H1 (cell line): ENCODE results near the gene MAML1. TPM values are rescaled to one million over a fixed set of nuclear protein-coding genes. Genes with fewer than 3 reads are reported as not detected.

Experiments
- CTCF ChIA-PET: fragments of 300-600 bp; sonication (Branson Sonifier 250); formaldehyde crosslinking; loops from one replicate; lab custom pipeline; 2021; ENCODE audit not compliant: partially characterized antibody; lab: Charles Lee
- POLR2A ChIA-PET: fragments of 300-600 bp; sonication (Branson Sonifier 250); formaldehyde crosslinking; loops from one replicate; lab custom pipeline; 2021; ENCODE audit warnings: inconsistent platforms; ENCODE audit not compliant: partially characterized antibody; lab: Charles Lee
- DNase-seq, 2 experiments: peaks; one replicate each; pipeline versions ENCODE4 v3.0.0 to v3.0.0-alpha.2; 2010 to 2022; ENCODE audit warnings: low spot score in 2 of 2, low read depth in 1 of 2, mixed read lengths in 1 of 2
- FAIRE-seq: peaks from 2 replicates; lab custom pipeline; 2011; peaks lifted over from hg19 to GRCh38; lab: Jason Lieb, UNC
- H2AFZ ChIP-seq: 2 replicates; pipeline ENCODE4 v1.8.1; 2012; ENCODE audit warnings: low read length, inconsistent platforms
- H2AK5ac ChIP-seq: 2 replicates; pipeline ENCODE4 v1.6.1; 2013; ENCODE audit warnings: low read depth, low read length
- H2BK120ac ChIP-seq: replicated peaks from 2 replicates; pipeline ENCODE3; 2013; ENCODE audit warnings: low read depth, low read length, inconsistent platforms
- H2BK12ac ChIP-seq: 2 replicates; pipeline ENCODE4 v1.6.1; 2013; ENCODE audit warnings: low read depth, low read length
- H2BK15ac ChIP-seq: 2 replicates; pipeline ENCODE4 v1.6.1; 2013; ENCODE audit warnings: low read length
- H2BK20ac ChIP-seq: 2 replicates; pipeline ENCODE4 v1.6.1; 2013; ENCODE audit warnings: low read length
- H2BK5ac ChIP-seq: 2 replicates; pipeline ENCODE4 v1.6.1; 2013; ENCODE audit warnings: low read depth, low read length
- H3K14ac ChIP-seq: 2 replicates; pipeline ENCODE4 v1.6.1; 2013; ENCODE audit warnings: inconsistent platforms; ENCODE audit not compliant: insufficient read length
- H3K18ac ChIP-seq: 2 replicates; pipeline ENCODE4 v1.6.1; 2013; ENCODE audit warnings: low read length; ENCODE audit errors: extremely low read depth
- H3K23ac ChIP-seq: 2 replicates; pipeline ENCODE4 v1.6.1; 2013; ENCODE audit warnings: inconsistent platforms; ENCODE audit not compliant: insufficient read length
- H3K23me2 ChIP-seq: 2 replicates; pipeline ENCODE4 v1.6.1; 2013; ENCODE audit warnings: low read depth, low read length
- H3K27ac ChIP-seq: 2 replicates; pipeline ENCODE4 v1.6.1; 2011; ENCODE audit warnings: low read depth, low read length, inconsistent platforms
- H3K27me3 ChIP-seq, 4 experiments: replicated peaks in 1 of 4; 1 replicate in 1 of 4; 2 replicates in 3 of 4; pipeline versions ENCODE4 v1.6.1 to v1.8.1; 2011 to 2013; ENCODE audit warnings: low read length in 3 of 4, mild to moderate bottlenecking in 3 of 4, inconsistent platforms in 2 of 4, mixed read lengths in 2 of 4, moderate library complexity in 1 of 4; ENCODE audit not compliant: control insufficient read depth in 3 of 4, insufficient read depth in 3 of 4; ENCODE audit errors: extremely low read depth in 1 of 4
- H3K36me3 ChIP-seq, 4 experiments: 2 replicates each; pipeline versions ENCODE4 v1.6.1 to v1.8.1; 2011 to 2013; ENCODE audit warnings: mild to moderate bottlenecking in 4 of 4, low read length in 3 of 4, moderate library complexity in 2 of 4, control low read depth in 1 of 4, inconsistent platforms in 1 of 4; ENCODE audit not compliant: insufficient read depth in 4 of 4, control insufficient read depth in 2 of 4
- H3K4ac ChIP-seq: replicated peaks from 2 replicates; pipeline ENCODE3; 2013; ENCODE audit warnings: low read length, low read depth, mixed read lengths, inconsistent platforms; ENCODE audit not compliant: insufficient read length
- H3K4me1 ChIP-seq, 4 experiments: replicated peaks in 1 of 4; 1 replicate in 1 of 4; 2 replicates in 3 of 4; pipeline versions ENCODE4 v1.6.1 to v1.8.1; 2011 to 2013; ENCODE audit warnings: low read length in 3 of 4, inconsistent platforms in 2 of 4, mixed read lengths in 1 of 4; ENCODE audit not compliant: insufficient read depth in 4 of 4, control insufficient read depth in 3 of 4
- H3K4me2 ChIP-seq, 2 experiments: 2 replicates each; pipeline versions ENCODE4 v1.6.1 to v1.8.1; 2011 to 2013; ENCODE audit warnings: low read depth in 2 of 2, low read length in 2 of 2, control low read depth in 1 of 2, inconsistent platforms in 1 of 2, mild to moderate bottlenecking in 1 of 2; ENCODE audit not compliant: insufficient read depth in 1 of 2
- H3K4me3 ChIP-seq, 4 experiments: fragments of 200-600, 300-600 bp in 1 of 4; sonication (generic), shearing (Covaris generic), sonication (Bioruptor Twin) in 1 of 4; 2 replicates each; pipeline versions ENCODE4 v1.5.1 to v1.8.1; 2011 to 2016; ENCODE audit warnings: low read length in 4 of 4, low read depth in 3 of 4, control low read depth in 2 of 4, inconsistent platforms in 2 of 4, mild to moderate bottlenecking in 2 of 4, mixed read lengths in 1 of 4, moderate library complexity in 1 of 4; ENCODE audit not compliant: insufficient read depth in 2 of 4; ENCODE audit errors: extremely low read depth in 1 of 4
- H3K56ac ChIP-seq: replicated peaks from 2 replicates; pipeline ENCODE3; 2013; ENCODE audit warnings: low read depth, mild to moderate bottlenecking, mixed read lengths, low read length, inconsistent platforms; ENCODE audit not compliant: insufficient read length
- H3K79me1 ChIP-seq: 2 replicates; pipeline ENCODE4 v1.6.1; 2013; ENCODE audit warnings: low read depth, low read length, control low read depth
- H3K79me2 ChIP-seq, 2 experiments: 2 replicates each; pipeline versions ENCODE4 v1.6.1 to v1.8.1; 2012 to 2013; ENCODE audit warnings: low read length in 2 of 2, mild to moderate bottlenecking in 2 of 2, inconsistent platforms in 1 of 2; ENCODE audit not compliant: insufficient read depth in 2 of 2, control insufficient read depth in 1 of 2
- H3K9ac ChIP-seq, 4 experiments: replicated peaks in 1 of 4; 1 replicate in 1 of 4; 2 replicates in 3 of 4; pipeline versions ENCODE4 v1.6.1 to v1.8.1; 2011 to 2013; ENCODE audit warnings: low read depth in 3 of 4, low read length in 3 of 4, control low read depth in 2 of 4, mild to moderate bottlenecking in 2 of 4, moderate library complexity in 2 of 4, inconsistent platforms in 1 of 4; ENCODE audit errors: extremely low read depth in 1 of 4
- H3K9me3 ChIP-seq, 2 experiments: 2 replicates each; pipeline versions ENCODE4 v1.6.1 to v1.8.1; 2012 to 2013; ENCODE audit warnings: mild to moderate bottlenecking in 2 of 2, moderate library complexity in 2 of 2, control low read depth in 1 of 2, inconsistent platforms in 1 of 2, low read depth in 1 of 2, low read length in 1 of 2, mixed read lengths in 1 of 2; ENCODE audit not compliant: insufficient read depth in 2 of 2
- H4K20me1 ChIP-seq, 2 experiments: replicated peaks in 1 of 2; 2 replicates each; pipeline versions ENCODE3 to v1.8.1; 2011 to 2013; ENCODE audit warnings: inconsistent platforms in 2 of 2, low read length in 2 of 2, mild to moderate bottlenecking in 1 of 2; ENCODE audit not compliant: insufficient read depth in 2 of 2, control insufficient read depth in 1 of 2
- H4K5ac ChIP-seq: 2 replicates; pipeline ENCODE4 v1.6.1; 2013; ENCODE audit warnings: low read length, low read depth, mixed read lengths, inconsistent platforms; ENCODE audit not compliant: insufficient read length
- H4K8ac ChIP-seq: 2 replicates; pipeline ENCODE4 v1.8.0; 2013; ENCODE audit warnings: mild to moderate bottlenecking, moderate library complexity, low read length, inconsistent platforms; ENCODE audit not compliant: insufficient read depth; ENCODE audit errors: extremely low read depth
- H4K91ac ChIP-seq: replicated peaks from 2 replicates; pipeline ENCODE3; 2013; ENCODE audit warnings: low read length, mixed read lengths, inconsistent platforms; ENCODE audit not compliant: insufficient read length
- CBX5 ChIP-seq: fragments of 300-800, 300-1000 bp; sonication (generic); IDR thresholded peaks from 2 replicates; pipeline ENCODE4 v1.7.1; 2016; ENCODE audit warnings: antibody characterized with exemption, low read length, low read depth
- KDM4A ChIP-seq: IDR thresholded peaks from one replicate; pipeline ENCODE4 v1.7.1; 2012; ENCODE audit warnings: low read depth, mild to moderate bottlenecking, moderate library complexity, low read length, inconsistent platforms; ENCODE audit not compliant: severe bottlenecking
- POLR2A ChIP-seq, 2 experiments: IDR thresholded peaks; 1 replicate in 1 of 2; 2 replicates in 1 of 2; pipeline ENCODE4 v1.6.1; 2011; ENCODE audit warnings: low read depth in 2 of 2, low read length in 2 of 2, mild to moderate bottlenecking in 2 of 2; ENCODE audit errors: control extremely low read depth in 1 of 2
- POLR2AphosphoS5 ChIP-seq: IDR thresholded peaks from 2 replicates; pipeline ENCODE4 v1.6.1; 2011; ENCODE audit warnings: low read depth, low read length
- SIN3A ChIP-seq, 2 experiments: IDR thresholded peaks in 1 of 2; conservative IDR thresholded peaks in 1 of 2; 2 replicates each; pipeline ENCODE4 v1.6.1; 2011 to 2012; ENCODE audit warnings: low read length in 2 of 2, improper control_type of control experiment in 1 of 2, low read depth in 1 of 2, mild to moderate bottlenecking in 1 of 2
- WGBS, 2 experiments: shearing (Covaris generic) in 1 of 2; methylation state at CpG; one replicate each; pipeline versions ENCODE4 v1.1.6 to v1.1.7; 2013 to 2015; ENCODE audit warnings: low lambda C conversion rate in 2 of 2, mixed read lengths in 2 of 2, inconsistent platforms in 1 of 2, low coverage in 1 of 2, missing lambda C conversion rate in 1 of 2; ENCODE audit not compliant: insufficient replicate concordance in 2 of 2, insufficient coverage in 1 of 2, insufficient read length in 1 of 2; ENCODE audit errors: extremely low coverage in 1 of 2, missing lambda C conversion rate in 1 of 2; 5-methylcytosine and 5-hydroxymethylcytosine counted together
- polyA plus RNA-seq, 7 experiments: library from polyadenylated mRNA; depleted of rRNA in 3 of 7; stranded (reverse) in 5 of 7; unstranded in 2 of 7; fragments of >200 nt in 5 of 7; fragments of 200-250 nt in 2 of 7; gene quantifications; 1 replicate in 5 of 7; 2 replicates in 1 of 7; 4 replicates in 1 of 7; pipeline versions ENCODE4 v1.2.1 to v1.2.3, GENCODE V29; 2011 to 2013; ENCODE audit warnings: missing spikeins in 2 of 7, mixed read lengths in 2 of 7
- total RNA-seq: library from RNA; stranded (reverse); fragmentation: NEBNext Ultra II Directional; extraction: Animal tissue kit (Norgen Biotek cat#: 25700); gene quantifications from 2 replicates; pipeline ENCODE4 v1.2.1, GENCODE V29; 2021

MAML1 gene
- total and polyA plus RNA-seq, 2 of the 8 experiments (the other 6 are each of a cell fraction or from before 2014, with no cell fraction given): 17.1 to 41.9 TPM

DNA sequence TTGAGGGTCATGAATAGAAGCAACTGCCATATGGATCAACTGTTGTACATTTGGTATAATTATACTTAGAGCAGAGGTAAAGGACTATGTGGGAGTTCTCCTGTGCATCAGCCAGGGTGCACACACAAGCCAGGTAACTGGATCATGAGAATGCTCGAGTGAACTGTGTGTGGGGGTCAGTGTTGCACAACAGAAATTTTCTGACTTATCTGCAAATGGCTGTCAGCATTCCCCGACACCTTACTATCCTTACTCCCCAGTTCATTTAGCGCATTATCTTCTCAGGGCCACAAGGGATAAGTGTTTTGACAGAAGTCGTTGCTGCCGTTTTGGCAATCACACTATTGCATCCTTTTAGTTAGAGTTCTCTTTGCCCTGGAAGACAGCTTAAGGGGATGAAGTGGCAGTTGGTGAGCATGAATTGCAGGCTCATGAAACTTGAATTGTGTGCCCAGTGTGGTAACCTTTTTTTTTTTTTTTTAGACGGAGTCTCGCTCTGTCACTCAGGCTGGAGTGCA is 32.2 kb upstream of the MAML1 start:
- CTCF ChIA-PET: interaction anchor here (1.0 kb wide), 2 partner anchors 13 to 32 kb away, joined by 3 read pairs; no protein-coding TSS in a partner anchor
- no peak for FAIRE-seq
- peaks cover 0 to 10% (median 2%) of the 10 kb centered on the region in 4 experiments; a peak in 4 of 7 replicates for H3K4me1 ChIP-seq

More for the DNA sequence above, 32.2 kb upstream of the MAML1 start:
- no peak overlapping the region for H4K5ac ChIP-seq
- H3K79me2 ChIP-seq: peaks cover 27 to 64% of the 10 kb centered on the region in 2 experiments
- no peak overlapping the region for H3K56ac ChIP-seq
- H3K9ac ChIP-seq: peak overlapping the region in 1 of 4 experiments; percentile 8; a peak in 2 of 7 replicates
- no peak overlapping the region for H2BK12ac ChIP-seq
- H3K23ac ChIP-seq: no peak overlapping the region
- no peak overlapping the region for H2BK20ac ChIP-seq
- no peak overlapping the region for H2AK5ac ChIP-seq
- no peak overlapping the region for H3K18ac ChIP-seq
- H3K9me3 ChIP-seq: no peaks in the 10 kb centered on the region
- no peak overlapping the region for H3K14ac ChIP-seq
- no peak overlapping the region for H2BK120ac ChIP-seq
- H3K27me3 ChIP-seq: no peaks in the 10 kb centered on the region
- peak overlapping the region in 3 of 4 experiments; percentile 91 to 99 (median 95); a peak in 5 of 8 replicates for H3K4me3 ChIP-seq
- no peak overlapping the region for H2BK15ac ChIP-seq
- H2AFZ ChIP-seq: no peak overlapping the region
- H4K8ac ChIP-seq: no peak overlapping the region
- peaks cover 3% of the 10 kb centered on the region for H3K79me1 ChIP-seq
- H3K23me2 ChIP-seq: peaks cover 6% of the 10 kb centered on the region; the same call in 1 of the 2 replicates
- 94% methylated on average over 5 of the region's 7 CpGs; no CpG with 5 or more reads in 1 of the 2 experiments for WGBS, 2 experiments
- H3K27ac ChIP-seq: no peak overlapping the region
- POLR2A ChIA-PET: interaction anchor here (0.6 to 6.0 kb wide), 9 partner anchors 10 to 1064 kb away, joined by 3 to 60 read pairs (median 6); partner anchors contain the start of genes HNRNPH1 and MAML1
- no peak overlapping the region for H4K91ac ChIP-seq
- peaks cover 0 to 8% (median 2%) of the 10 kb centered on the region in 4 experiments; a peak in 3 of 8 replicates for H3K36me3 ChIP-seq
- peaks cover 7 to 22% of the 10 kb centered on the region in 2 experiments for H4K20me1 ChIP-seq
- DNase-seq: no peak
- H3K4me2 ChIP-seq: peak overlapping the region; percentile 82 to 96
- no peak overlapping the region for H2BK5ac ChIP-seq
- peak in 1 of 2 experiments; percentile 63; a peak in 2 of 3 replicates for TF ChIP-seq POLR2A (IDR thresholded peaks at IDR 0.05; ENCODE audit: control extremely low read depth in 1 of 2, low read depth in 2 of 2, low read length in 2 of 2)
- no peak for TF ChIP-seq CBX5
- peak; percentile 44 for TF ChIP-seq POLR2AphosphoS5
- 0 out of 4 replicates have a peak, but pooled peaks of 1 of the 2 experiments have one; percentile 18 for TF ChIP-seq SIN3A (conservative IDR thresholded peaks at IDR 0.05 in 1 of 2, IDR thresholded peaks at IDR 0.05 in 1 of 2; ENCODE audit: low read depth in 1 of 2, low read length in 2 of 2)
- TF ChIP-seq KDM4A: no peak
- no peak overlapping the region for H3K4ac ChIP-seq
